ENCODE data around the gene NCSTN. TPM values are rescaled to one million over a fixed set of nuclear protein-coding genes. Genes with fewer than 3 reads are reported as not detected.

Gene NCSTN
- total RNA-seq, 2 experiments from 2014 or later = 44.8 to 55.5 TPM

DNA sequence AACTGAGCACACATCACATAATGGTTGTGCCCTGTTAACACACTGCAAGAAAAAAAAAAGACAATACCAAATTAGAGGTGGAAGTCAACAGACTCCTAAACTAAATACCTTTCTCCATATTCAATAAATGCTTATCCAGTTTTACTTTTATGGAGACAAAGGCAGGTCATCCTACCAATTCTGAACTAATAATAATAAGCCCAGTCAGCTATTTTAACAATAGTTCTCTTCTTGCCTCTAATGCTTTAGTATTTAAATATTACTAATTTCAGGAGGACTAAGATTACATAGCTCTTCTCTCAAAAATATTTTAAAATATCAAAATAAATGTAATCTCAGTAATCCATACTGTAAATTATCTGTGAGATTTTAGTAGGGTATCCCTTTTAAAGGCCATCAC lies 10.7 kb upstream of the NCSTN start:
- CTCF ChIA-PET (ENCODE audit: unreplicated experiment) = no interaction called here
- H4K20me1 ChIP-seq (ENCODE audit: insufficient read depth, low read length) = no peaks in the 10 kb centered on the region
- BruUV-seq (replicated peaks) = no TSS peak

DNA sequence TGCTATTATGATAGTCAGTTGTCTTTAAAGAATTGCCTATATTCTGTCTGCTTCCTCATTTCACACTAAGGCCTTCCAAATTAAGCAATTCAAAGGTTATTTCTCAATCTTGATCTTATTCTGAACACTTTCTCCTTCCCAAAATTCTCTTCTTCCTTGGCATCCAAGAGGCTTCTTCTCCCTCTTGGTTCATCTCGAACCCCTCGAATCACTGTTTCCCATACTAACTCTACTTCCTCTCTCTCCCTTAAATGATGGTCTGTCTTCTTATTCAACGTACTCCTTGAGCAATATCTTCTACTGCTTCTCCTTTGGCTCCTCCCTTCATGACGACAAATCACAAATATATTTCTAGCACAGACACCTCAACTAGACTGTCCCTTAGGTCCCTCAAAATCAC lies 4.6 kb upstream of the NCSTN start:
- intact Hi-C loops (cut with micrococcal nuclease; ENCODE audit: unreplicated experiment) = no loop called here
- no peaks in the 10 kb centered on the region for H3K9me2 ChIP-seq (ENCODE audit: insufficient read depth, low read length)
- H3K4me3 ChIP-seq (ENCODE audit: low read depth, low read length, poor library complexity, severe bottlenecking) = no peak overlapping the region
- peaks cover 16% of the 10 kb centered on the region for H3K4me1 ChIP-seq (ENCODE audit: insufficient read depth, low read length, poor library complexity, severe bottlenecking)
- no peak overlapping the region for H2AFZ ChIP-seq (ENCODE audit: low read length)
- H3K27ac ChIP-seq (ENCODE audit: low read depth, low read length, poor library complexity, severe bottlenecking) = no peak overlapping the region
- peaks cover 15% of the 10 kb centered on the region; the same call in 1 of the 2 replicates for H4K20me1 ChIP-seq (ENCODE audit: insufficient read depth, low read length)
- DNase-seq (ENCODE audit: low spot score) = no peak
- BruUV-seq (replicated peaks) = no TSS peak
- H3K9me3 ChIP-seq (ENCODE audit: low read length) = no peaks in the 10 kb centered on the region
- no peak overlapping the region for H3K4me2 ChIP-seq (ENCODE audit: low read length)
- H3K79me2 ChIP-seq (ENCODE audit: insufficient read depth, low read depth, low read length) = peaks cover 40% of the 10 kb centered on the region
- ChIA-PET CTCF (ENCODE audit: unreplicated experiment) (interaction anchor here (1.1 kb wide), 1 partner anchor 47 kb away, joined by 3 read pairs; no protein-coding TSS in a partner anchor), POLR2A (interaction anchor here (0.6 to 0.7 kb wide), 3 partner anchors 22 to 240 kb away, joined by 3 read pairs; no protein-coding TSS in a partner anchor)
- peaks cover 63% of the 10 kb centered on the region for H3K36me3 ChIP-seq (ENCODE audit: insufficient read depth, low read length)
- TF ChIP-seq, protein P1, sequence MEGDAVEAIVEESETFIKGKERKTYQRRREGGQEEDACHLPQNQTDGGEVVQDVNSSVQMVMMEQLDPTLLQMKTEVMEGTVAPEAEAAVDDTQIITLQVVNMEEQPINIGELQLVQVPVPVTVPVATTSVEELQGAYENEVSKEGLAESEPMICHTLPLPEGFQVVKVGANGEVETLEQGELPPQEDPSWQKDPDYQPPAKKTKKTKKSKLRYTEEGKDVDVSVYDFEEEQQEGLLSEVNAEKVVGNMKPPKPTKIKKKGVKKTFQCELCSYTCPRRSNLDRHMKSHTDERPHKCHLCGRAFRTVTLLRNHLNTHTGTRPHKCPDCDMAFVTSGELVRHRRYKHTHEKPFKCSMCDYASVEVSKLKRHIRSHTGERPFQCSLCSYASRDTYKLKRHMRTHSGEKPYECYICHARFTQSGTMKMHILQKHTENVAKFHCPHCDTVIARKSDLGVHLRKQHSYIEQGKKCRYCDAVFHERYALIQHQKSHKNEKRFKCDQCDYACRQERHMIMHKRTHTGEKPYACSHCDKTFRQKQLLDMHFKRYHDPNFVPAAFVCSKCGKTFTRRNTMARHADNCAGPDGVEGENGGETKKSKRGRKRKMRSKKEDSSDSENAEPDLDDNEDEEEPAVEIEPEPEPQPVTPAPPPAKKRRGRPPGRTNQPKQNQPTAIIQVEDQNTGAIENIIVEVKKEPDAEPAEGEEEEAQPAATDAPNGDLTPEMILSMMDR (conservative IDR thresholded peaks at IDR 0.05; ENCODE audit: low read length) = no peak
- TF ChIP-seq EZH2phosphoT487 (IDR thresholded peaks at IDR 0.05; ENCODE audit: borderline replicate concordance, low read depth, low read length) = no peak

More for the DNA sequence above, 10.7 kb upstream of the NCSTN start:
- no peak for DNase-seq (ENCODE audit: low spot score)
- H3K4me1 ChIP-seq (ENCODE audit: insufficient read depth, low read length, poor library complexity, severe bottlenecking) = no peaks in the 10 kb centered on the region
- H3K27ac ChIP-seq (ENCODE audit: low read depth, low read length, poor library complexity, severe bottlenecking) = no peak overlapping the region
- intact Hi-C loops (cut with micrococcal nuclease; ENCODE audit: unreplicated experiment) = no loop called here
- H3K9me2 ChIP-seq (ENCODE audit: insufficient read depth, low read length) = no peaks in the 10 kb centered on the region
- H3K4me3 ChIP-seq (ENCODE audit: low read depth, low read length, poor library complexity, severe bottlenecking) = no peak overlapping the region
- peaks cover 6% of the 10 kb centered on the region; the same call in 1 of the 2 replicates for H3K79me2 ChIP-seq (ENCODE audit: insufficient read depth, low read depth, low read length)
- no peak overlapping the region for H2AFZ ChIP-seq (ENCODE audit: low read length)
- no peak overlapping the region for H3K4me2 ChIP-seq (ENCODE audit: low read length)
- peaks cover 94% of the 10 kb centered on the region for H3K36me3 ChIP-seq (ENCODE audit: insufficient read depth, low read length)
- no peak for TF ChIP-seq EZH2phosphoT487 (IDR thresholded peaks at IDR 0.05; ENCODE audit: borderline replicate concordance, low read depth, low read length)
- TF ChIP-seq, protein P1 (conservative IDR thresholded peaks at IDR 0.05; ENCODE audit: low read length) = no peak
- no peaks in the 10 kb centered on the region for H3K9me3 ChIP-seq (ENCODE audit: low read length)
- POLR2A ChIA-PET = interaction anchor here (1.0 to 1.3 kb wide), 2 partner anchors 11 to 40 kb away, joined by 3 read pairs; partner anchors contain the start of genes COPA and NCSTN

DNA sequence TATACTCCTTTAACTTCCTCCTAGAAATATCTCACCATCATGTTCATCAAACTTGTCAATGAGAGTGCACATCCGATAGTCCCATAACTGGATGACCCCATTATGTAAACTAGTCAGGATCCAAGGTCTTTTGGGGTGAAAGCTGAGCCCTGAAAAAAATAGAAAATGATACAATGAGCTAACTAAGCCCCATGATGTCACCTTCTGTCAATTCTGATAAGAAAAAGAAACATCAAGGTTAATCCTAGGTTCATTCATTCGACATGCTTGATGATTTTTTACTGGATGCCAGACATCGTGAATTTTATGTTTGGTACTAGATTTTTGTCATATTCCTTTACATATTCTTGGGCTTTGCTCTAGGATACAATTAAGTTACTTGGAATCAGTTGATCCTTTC lies 3.0 kb upstream of the NCSTN start:
- no peaks in the 10 kb centered on the region for H3K9me3 ChIP-seq (ENCODE audit: low read length)
- H3K4me3 ChIP-seq (ENCODE audit: low read depth, low read length, poor library complexity, severe bottlenecking) = no peak overlapping the region
- CTCF ChIA-PET (ENCODE audit: unreplicated experiment) = interaction anchor here (1.5 kb wide), 1 partner anchor 15 kb away, joined by 3 read pairs; no protein-coding TSS in a partner anchor
- no TSS peak for BruUV-seq (replicated peaks)
- H3K36me3 ChIP-seq (ENCODE audit: insufficient read depth, low read length) = peaks cover 54% of the 10 kb centered on the region
- H3K79me2 ChIP-seq (ENCODE audit: insufficient read depth, low read depth, low read length) = peaks cover 54% of the 10 kb centered on the region
- H3K9me2 ChIP-seq (ENCODE audit: insufficient read depth, low read length) = no peaks in the 10 kb centered on the region
- DNase-seq (ENCODE audit: low spot score) = no peak
- peaks cover 15% of the 10 kb centered on the region; the same call in 1 of the 2 replicates for H4K20me1 ChIP-seq (ENCODE audit: insufficient read depth, low read length)
- H3K4me1 ChIP-seq (ENCODE audit: insufficient read depth, low read length, poor library complexity, severe bottlenecking) = peaks cover 25% of the 10 kb centered on the region
- intact Hi-C loops (cut with micrococcal nuclease; ENCODE audit: unreplicated experiment) = loop anchor here (5.0 kb wide), 1 partner anchor 267 kb away; no protein-coding TSS in a partner anchor
- H3K4me2 ChIP-seq (ENCODE audit: low read length) = 0 out of 2 replicates have a peak overlapping the region, but pooled peaks have one; percentile 85
- no peak overlapping the region for H3K27ac ChIP-seq (ENCODE audit: low read depth, low read length, poor library complexity, severe bottlenecking)
- H2AFZ ChIP-seq (ENCODE audit: low read length) = no peak overlapping the region
- TF ChIP-seq, protein P1 (conservative IDR thresholded peaks at IDR 0.05; ENCODE audit: low read length) = no peak
- TF ChIP-seq EZH2phosphoT487 (IDR thresholded peaks at IDR 0.05; ENCODE audit: borderline replicate concordance, low read depth, low read length) = no peak
- POLR2A ChIA-PET = no interaction called here
